WERI-Rb-1 (cell line): ENCODE results near the gene PLS1.
"Not testable (repeated sequence)": the region's sequence is repeated elsewhere in the genome, so short reads cannot be mapped to it uniquely, and the experiment has no call there.

ENCODE experiments used
- DNase-seq: peaks from one replicate; pipeline ENCODE4 v3.0.0-alpha.2; 2020
- H3K27ac ChIP-seq: fragments of 250-450 bp; sonication (Bioruptor Pico); 2 replicates; pipeline ENCODE4 v1.5.1; 2020; ENCODE audit warnings: mild to moderate bottlenecking, moderate library complexity
- H3K27me3 ChIP-seq: fragments of 250-450 bp; sonication (Bioruptor Pico); 2 replicates; pipeline ENCODE4 v1.5.1; 2021; ENCODE audit warnings: mild to moderate bottlenecking, low read depth, moderate library complexity; ENCODE audit not compliant: insufficient read depth, severe bottlenecking
- H3K36me3 ChIP-seq: fragments of 250-450 bp; sonication (Bioruptor Pico); 2 replicates; pipeline ENCODE4 v1.5.1; 2020; ENCODE audit warnings: mild to moderate bottlenecking, moderate library complexity
- H3K4me3 ChIP-seq: 2 replicates; pipeline ENCODE4 v1.5.1; 2011; ENCODE audit warnings: low read depth, mild to moderate bottlenecking, control low read depth, low read length
- H3K9me3 ChIP-seq: fragments of 250-450 bp; sonication (Bioruptor Pico); 2 replicates; pipeline ENCODE4 v1.5.1; 2021; ENCODE audit warnings: mild to moderate bottlenecking, moderate library complexity; ENCODE audit not compliant: severe bottlenecking
- CTCF ChIP-seq: IDR thresholded peaks from 2 replicates; pipeline ENCODE4 v1.5.1; 2011; ENCODE audit warnings: low read depth, mild to moderate bottlenecking, control low read depth, inconsistent platforms, low read length

PLS1 gene

GRCh38 chr3:142595951-142596725, at the start of gene PLS1:
TSS of gene PLS1 (plus strand) at chr3:142596393. CDS start at chr3:142664238, 67,845 bp downstream.
- peak; percentile 89 for DNase-seq
- H3K9me3 ChIP-seq, result no peaks in the 10 kb centered on the region
- TF ChIP-seq CTCF, result no peak; the same call in 1 of the 2 replicates
- H3K27me3 ChIP-seq, result no peaks in the 10 kb centered on the region
- H3K4me3 ChIP-seq, result peak within 1 kb of the TSS; percentile 68
- H3K36me3 ChIP-seq, result no peaks in the 10 kb centered on the region
- H3K27ac ChIP-seq, result peak within 1 kb of the TSS; percentile 7; the same call in 1 of the 2 replicates

- no peaks in the 10 kb centered on the region for H3K27me3 ChIP-seq
- peaks cover 24% of the 10 kb centered on the region for H3K36me3 ChIP-seq
- no peak for DNase-seq
- TF ChIP-seq CTCF, result no peak
- H3K4me3 ChIP-seq, result no peak overlapping the region
- H3K9me3 ChIP-seq, result peaks cover 3% of the 10 kb centered on the region
- H3K27ac ChIP-seq, result no peak overlapping the region
Observed at GRCh38 chr3:142549986-142550385, 46.2 kb upstream of the PLS1 start.

- not testable (repeated sequence) for H3K27ac ChIP-seq, H3K4me3 ChIP-seq, H3K9me3 ChIP-seq, H3K27me3 ChIP-seq, DNase-seq
- H3K36me3 ChIP-seq, result peaks cover 27% of the 10 kb centered on the region
Observed at GRCh38 chr3:142552579-142552978, 43.6 kb upstream of the PLS1 start.

- DNase-seq, result no peak
- Histone ChIP-seq H3K4me3 (no peak overlapping the region), H3K9me3 (peaks cover 3% of the 10 kb centered on the region), H3K36me3 (peaks cover 32% of the 10 kb centered on the region), H3K27me3 (no peaks in the 10 kb centered on the region), H3K27ac (no peak overlapping the region)
- TF ChIP-seq CTCF, result no peak
Observed at GRCh38 chr3:142553741-142554140, 42.5 kb upstream of the PLS1 start.

- TF ChIP-seq CTCF, result no peak
- peaks cover 12% of the 10 kb centered on the region; the same call in 1 of the 2 replicates for H3K36me3 ChIP-seq
Observed at GRCh38 chr3:142560118-142560517, 36.1 kb upstream of the PLS1 start.

GRCh38 chr3:142563496-142563997, 32.6 kb upstream of the PLS1 start:
- TF ChIP-seq CTCF, result no peak
- H3K27ac ChIP-seq, result no peak overlapping the region
- no peaks in the 10 kb centered on the region for H3K27me3 ChIP-seq
- no peak overlapping the region for H3K4me3 ChIP-seq
- DNase-seq, result no peak
- H3K9me3 ChIP-seq, result no peaks in the 10 kb centered on the region
- peaks cover 4% of the 10 kb centered on the region; the same call in 1 of the 2 replicates for H3K36me3 ChIP-seq

More at GRCh38 chr3:142560118-142560517, 36.1 kb upstream of the PLS1 start:
- Histone ChIP-seq H3K9me3 (no peaks in the 10 kb centered on the region), H3K27ac (no peak overlapping the region), H3K27me3 (no peaks in the 10 kb centered on the region), H3K4me3 (no peak overlapping the region)
- no peak for DNase-seq
